Peyer's patch (tissue), 4 donors: ENCODE results near the gene FGF1. TPM values are rescaled to one million over a fixed set of nuclear protein-coding genes. Genes with fewer than 3 reads are reported as not detected.

Experiments used
- DNase-seq, 3 donors: peaks; one replicate each; pipeline ENCODE4 v3.0.0-alpha.2; 2017 to 2019
- H3K27ac ChIP-seq, 4 donors: fragments of 200-600 bp; sonication (generic); one replicate each; pipeline ENCODE4 v1.5.1; 2016 to 2019
- H3K27me3 ChIP-seq, 2 donors: fragments of 200-600 bp; sonication (generic); one replicate each; pipeline ENCODE4 v1.5.1; 2019
- H3K36me3 ChIP-seq, 3 donors: fragments of 200-600 bp; sonication (generic); one replicate each; pipeline ENCODE4 v1.5.1; 2016 to 2019
- H3K4me1 ChIP-seq, 4 donors: fragments of 200-600 bp; sonication (generic); one replicate each; pipeline ENCODE4 v1.5.1; 2016 to 2019
- H3K4me3 ChIP-seq, 4 donors: fragments of 200-600 bp; sonication (generic); 1 replicate in 3 of 4; 2 replicates in 1 of 4; pipeline ENCODE4 v1.5.1; 2016 to 2019; ENCODE audit warnings: mild to moderate bottlenecking in 1 of 4
- H3K9me3 ChIP-seq, 4 donors: fragments of 200-600 bp; sonication (generic); one replicate each; pipeline ENCODE4 v1.5.1; 2016 to 2019; ENCODE audit warnings: mild to moderate bottlenecking in 1 of 4
- POLR2A ChIP-seq, 2 donors: fragments of 450-650 bp; IDR thresholded peaks; one replicate each; pipeline ENCODE4 v1.5.1; 2017; ENCODE audit warnings: antibody characterized with exemption in 2 of 2, mild to moderate bottlenecking in 2 of 2, moderate library complexity in 2 of 2
- total RNA-seq, 4 donors: library from RNA; depleted of rRNA; stranded (reverse); fragments of >200 nt; gene quantifications; one replicate each; pipeline ENCODE4 v1.1.0, GENCODE V29; 2016
- TF ChIP-seq, protein P1 (sequence below), 6 experiments: fragments of 450-650 bp in 4 of 6; fragments of 200-600 bp in 2 of 6; sonication (generic) in 1 of 6; IDR thresholded peaks; one replicate each; pipeline ENCODE4 v1.5.1; 2017 to 2019; ENCODE audit warnings: antibody characterized with exemption in 6 of 6, mild to moderate bottlenecking in 3 of 6, moderate library complexity in 1 of 6

FGF1 gene
- total RNA-seq, 4 donors from 2014 or later: not detected

DNA sequence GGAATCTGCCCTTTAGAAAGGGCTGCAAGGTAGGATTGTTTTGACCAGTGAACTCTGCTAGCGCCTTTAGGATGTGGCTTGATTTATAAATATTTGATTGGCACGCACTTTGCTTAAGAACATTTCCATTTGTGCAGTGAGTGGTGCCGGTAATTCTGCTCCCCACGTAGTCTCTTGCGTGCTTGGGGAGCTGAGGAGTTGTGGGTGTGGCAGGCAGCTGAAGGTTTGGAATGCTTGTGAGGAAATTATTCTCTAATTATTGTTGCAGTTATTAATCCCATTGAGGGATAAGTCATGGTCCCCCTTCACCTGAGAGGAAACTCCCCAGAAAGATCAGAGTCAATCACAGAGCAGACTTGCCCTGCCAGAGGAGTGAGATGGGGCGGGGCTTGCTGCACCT is 76.7 kb downstream of the FGF1 start:
- TF ChIP-seq, protein P1, sequence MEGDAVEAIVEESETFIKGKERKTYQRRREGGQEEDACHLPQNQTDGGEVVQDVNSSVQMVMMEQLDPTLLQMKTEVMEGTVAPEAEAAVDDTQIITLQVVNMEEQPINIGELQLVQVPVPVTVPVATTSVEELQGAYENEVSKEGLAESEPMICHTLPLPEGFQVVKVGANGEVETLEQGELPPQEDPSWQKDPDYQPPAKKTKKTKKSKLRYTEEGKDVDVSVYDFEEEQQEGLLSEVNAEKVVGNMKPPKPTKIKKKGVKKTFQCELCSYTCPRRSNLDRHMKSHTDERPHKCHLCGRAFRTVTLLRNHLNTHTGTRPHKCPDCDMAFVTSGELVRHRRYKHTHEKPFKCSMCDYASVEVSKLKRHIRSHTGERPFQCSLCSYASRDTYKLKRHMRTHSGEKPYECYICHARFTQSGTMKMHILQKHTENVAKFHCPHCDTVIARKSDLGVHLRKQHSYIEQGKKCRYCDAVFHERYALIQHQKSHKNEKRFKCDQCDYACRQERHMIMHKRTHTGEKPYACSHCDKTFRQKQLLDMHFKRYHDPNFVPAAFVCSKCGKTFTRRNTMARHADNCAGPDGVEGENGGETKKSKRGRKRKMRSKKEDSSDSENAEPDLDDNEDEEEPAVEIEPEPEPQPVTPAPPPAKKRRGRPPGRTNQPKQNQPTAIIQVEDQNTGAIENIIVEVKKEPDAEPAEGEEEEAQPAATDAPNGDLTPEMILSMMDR (IDR thresholded peaks at IDR 0.05): no peak
- TF ChIP-seq POLR2A (IDR thresholded peaks at IDR 0.05): no peak
- no peak for DNase-seq
- no peaks in the 10 kb centered on the region for H3K9me3 ChIP-seq
- no peak overlapping the region for H3K4me3 ChIP-seq
- H3K27me3 ChIP-seq: no peaks in the 10 kb centered on the region
- no peaks in the 10 kb centered on the region for H3K4me1 ChIP-seq
- no peak overlapping the region for H3K27ac ChIP-seq
- H3K36me3 ChIP-seq: no peaks in the 10 kb centered on the region

DNA sequence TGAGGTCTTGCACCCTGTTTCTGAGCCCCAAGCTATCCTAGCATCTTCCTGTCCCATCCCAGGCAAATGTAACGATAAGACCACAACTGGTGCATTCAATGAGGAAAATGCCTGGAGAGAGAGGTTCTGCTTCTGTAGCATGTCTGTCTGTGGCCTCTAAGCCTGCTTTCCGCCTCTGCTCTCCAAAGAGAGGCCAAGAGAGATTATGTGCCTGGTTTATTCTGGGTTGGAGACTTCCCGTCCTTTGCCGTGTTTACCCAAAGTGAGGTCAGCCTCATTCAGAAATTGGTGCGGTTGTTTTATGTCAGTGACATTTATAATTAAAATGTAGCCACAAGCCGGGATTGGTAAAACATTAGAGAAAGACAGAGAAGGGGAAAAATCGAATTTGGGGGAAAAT is 77.8 kb downstream of the FGF1 start:
- Histone ChIP-seq H3K4me1 (no peaks in the 10 kb centered on the region), H3K36me3 (no peaks in the 10 kb centered on the region), H3K4me3 (no peak overlapping the region), H3K9me3 (no peaks in the 10 kb centered on the region), H3K27ac (no peak overlapping the region), H3K27me3 (no peaks in the 10 kb centered on the region)
- TF ChIP-seq, protein P1 (IDR thresholded peaks at IDR 0.05): no peak
- no peak for TF ChIP-seq POLR2A (IDR thresholded peaks at IDR 0.05)
- DNase-seq: no peak

DNA sequence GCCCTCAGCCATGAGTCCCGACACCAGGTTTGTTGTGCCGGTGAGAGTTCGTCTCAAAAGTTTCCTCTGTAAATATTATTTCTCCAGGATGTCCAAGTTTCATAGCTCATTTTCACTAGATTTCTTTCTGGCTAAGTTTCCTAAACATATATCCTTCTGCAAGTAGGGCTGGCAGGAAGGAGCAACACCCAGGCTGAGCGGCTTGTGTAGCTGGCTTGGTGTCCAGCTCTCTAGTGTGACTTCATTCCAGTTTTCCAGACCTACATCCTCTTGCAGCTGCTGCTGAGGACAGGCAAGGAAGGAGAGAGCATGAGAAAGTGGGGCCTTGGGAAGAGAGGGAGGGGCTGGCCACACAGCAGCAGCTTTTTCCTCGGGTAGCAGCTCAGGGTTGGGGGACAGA is 80.3 kb downstream of the FGF1 start:
- no peak overlapping the region for H3K4me3 ChIP-seq
- no peaks in the 10 kb centered on the region for H3K9me3 ChIP-seq
- H3K36me3 ChIP-seq: no peaks in the 10 kb centered on the region
- no peak overlapping the region for H3K27ac ChIP-seq
- no peaks in the 10 kb centered on the region for H3K4me1 ChIP-seq
- DNase-seq: no peak
- no peaks in the 10 kb centered on the region for H3K27me3 ChIP-seq
- TF ChIP-seq, protein P1 (IDR thresholded peaks at IDR 0.05): no peak
- TF ChIP-seq POLR2A (IDR thresholded peaks at IDR 0.05): no peak

- H3K9me3 ChIP-seq: no peaks in the 10 kb centered on the region
- no peak overlapping the region for H3K4me3 ChIP-seq
- H3K27ac ChIP-seq: no peak overlapping the region
- no peaks in the 10 kb centered on the region for H3K36me3 ChIP-seq
- H3K4me1 ChIP-seq: no peaks in the 10 kb centered on the region
- no peaks in the 10 kb centered on the region for H3K27me3 ChIP-seq
- TF ChIP-seq POLR2A (IDR thresholded peaks at IDR 0.05): no peak
- TF ChIP-seq, protein P1 (IDR thresholded peaks at IDR 0.05): no peak
- no peak for DNase-seq
These were observed 83.1 kb downstream of the FGF1 start for GRCh38 chr5:142602720-142603245.

GRCh38 chr5:142601432-142601831 is 84.5 kb downstream of the FGF1 start:
- Histone ChIP-seq H3K4me3 (no peak overlapping the region), H3K27me3 (no peaks in the 10 kb centered on the region), H3K36me3 (no peaks in the 10 kb centered on the region), H3K9me3 (no peaks in the 10 kb centered on the region), H3K4me1 (no peaks in the 10 kb centered on the region), H3K27ac (peak overlapping the region in 2 of 4 donors; percentile 35 to 61)
- TF ChIP-seq, protein P1 (IDR thresholded peaks at IDR 0.05): no peak
- no peak for TF ChIP-seq POLR2A (IDR thresholded peaks at IDR 0.05)
- DNase-seq: no peak
